ENCODE results near the gene KRT86. TPM values are rescaled to one million over a fixed set of nuclear protein-coding genes. Genes with fewer than 3 reads are reported as not detected.

The KRT86 gene
- total and polyA plus RNA-seq, 7 experiments from 2014 or later: 0.13 to 1.5 TPM; not detected in 5

DNA sequence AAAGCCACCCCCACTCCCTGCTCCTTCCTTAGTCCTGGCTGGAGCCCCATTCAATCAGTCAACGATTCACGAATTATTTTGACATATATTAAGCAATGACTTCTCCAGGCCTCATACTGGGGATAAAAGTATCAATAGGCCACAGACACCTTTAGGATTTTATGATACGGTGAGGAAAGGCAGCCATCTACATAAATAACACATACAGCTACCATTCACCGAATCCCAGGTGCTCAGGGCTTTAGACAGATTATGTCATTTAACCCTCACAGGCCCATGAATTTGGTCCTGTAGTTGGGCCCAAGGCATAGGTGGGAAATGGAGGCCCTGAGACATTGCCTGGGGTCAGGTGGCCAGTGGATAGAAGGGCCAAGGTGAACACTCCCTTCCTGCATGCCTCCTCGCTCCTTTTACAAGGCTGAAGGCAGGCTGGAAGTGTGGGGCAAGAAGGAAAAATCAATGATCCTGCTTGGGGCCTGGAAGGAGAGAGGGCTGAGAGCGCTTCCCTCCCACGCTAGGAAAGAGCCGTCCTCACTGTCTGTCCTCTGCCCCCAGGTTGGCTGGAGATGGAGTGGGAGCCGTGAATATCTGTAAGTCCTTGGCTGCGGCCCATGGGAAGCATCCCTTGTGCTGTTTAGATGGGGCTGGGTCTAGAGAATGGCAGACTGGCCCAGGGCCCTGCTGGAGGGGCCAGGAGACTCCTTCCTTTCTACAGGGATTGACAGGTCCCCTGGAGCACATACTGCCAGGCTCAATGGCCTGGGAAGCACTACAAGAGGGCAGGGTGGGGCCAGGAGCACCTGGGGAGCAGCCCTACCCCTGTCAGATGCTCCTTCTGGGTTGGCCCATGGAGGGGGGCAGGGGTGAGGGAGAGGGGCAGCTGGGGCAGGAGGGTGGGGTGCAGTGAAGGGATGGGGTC is 26.6 kb upstream of the KRT86 start:
- Mint-ChIP-seq H3K4me3 (peak overlapping the region in 1 of 10 donors; percentile 94), H3K27ac (peak overlapping the region in 2 of 9 donors; percentile 43 to 99), H3K4me1 (peaks cover 10 to 91% (median 25%) of the 10 kb centered on the region in 7 donors), H3K9me3 (no peaks in the 10 kb centered on the region), H3K36me3 (peaks cover 0 to 51% (median 0%) of the 10 kb centered on the region in 5 donors), H3K27me3 (peaks cover 0 to 29% (median 27%) of the 10 kb centered on the region in 5 donors)
- CTCF ChIA-PET: no interaction called here
- no peak for ATAC-seq
- Histone ChIP-seq H3K27me3 (ENCODE audit: control insufficient read depth in 2 of 2, insufficient read depth in 2 of 2, low read length in 2 of 2) (no peaks in the 10 kb centered on the region), H3K27ac (ENCODE audit: low read depth, low read length) (no peak overlapping the region), H3K36me3 (ENCODE audit: control insufficient read depth in 2 of 3, insufficient read depth in 3 of 3, low read length in 3 of 3) (no peaks in the 10 kb centered on the region), H3K4me3 (ENCODE audit: low read length) (no peak overlapping the region), H3K4me1 (ENCODE audit: control insufficient read depth in 2 of 2, insufficient read depth in 2 of 2, low read length in 2 of 2) (peaks cover 5 to 9% of the 10 kb centered on the region in 2 donors), H3K9me3 (ENCODE audit: control insufficient read depth in 2 of 3, low read length in 3 of 3) (no peaks in the 10 kb centered on the region)
- POLR2A ChIA-PET: no interaction called here
- intact Hi-C loops (cut with micrococcal nuclease): loop anchor here in 1 of 2 donors (10.0 kb wide), 1 partner anchor 223 kb away; no protein-coding TSS in a partner anchor
- DNase-seq: no peak

DNA sequence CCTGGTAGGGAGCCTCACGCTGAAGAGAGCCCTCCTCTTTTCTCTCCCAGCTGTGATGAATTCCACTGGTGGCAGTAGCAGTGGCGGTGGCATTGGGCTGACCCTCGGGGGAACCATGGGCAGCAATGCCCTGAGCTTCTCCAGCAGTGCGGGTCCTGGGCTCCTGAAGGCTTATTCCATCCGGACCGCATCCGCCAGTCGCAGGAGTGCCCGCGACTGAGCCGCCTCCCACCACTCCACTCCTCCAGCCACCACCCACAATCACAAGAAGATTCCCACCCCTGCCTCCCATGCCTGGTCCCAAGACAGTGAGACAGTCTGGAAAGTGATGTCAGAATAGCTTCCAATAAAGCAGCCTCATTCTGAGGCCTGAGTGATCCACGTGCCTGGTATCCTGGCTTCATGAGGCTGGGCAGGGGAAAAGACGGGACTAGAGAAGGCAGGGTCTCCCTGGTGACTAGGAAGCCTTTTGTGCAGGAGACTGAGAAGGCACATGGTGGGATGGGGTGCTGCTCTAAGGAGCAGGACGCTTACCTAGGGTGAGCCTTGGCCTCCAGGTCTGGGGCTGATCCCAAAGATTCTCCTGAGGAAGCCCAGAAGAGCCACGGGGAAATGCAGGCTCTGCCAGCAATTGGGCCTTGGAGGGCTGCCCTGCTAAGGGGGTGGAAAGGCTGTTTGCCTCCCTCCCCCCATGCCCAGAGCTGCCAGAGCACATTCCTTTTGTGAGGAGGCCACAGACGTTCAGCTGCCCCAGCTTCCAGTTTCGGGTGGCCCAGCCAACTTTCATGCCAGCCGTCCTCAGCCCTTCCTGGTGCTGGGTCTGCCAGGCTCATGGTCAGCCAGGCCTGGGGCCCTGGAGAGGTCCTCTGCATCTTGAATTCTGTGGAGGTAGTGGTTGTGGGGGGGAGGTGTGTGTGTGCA is 25.6 kb upstream of the KRT86 start:
- ChIA-PET POLR2A (no interaction called here), CTCF (no interaction called here)
- Mint-ChIP-seq H3K27me3 (peaks cover 0 to 33% (median 26%) of the 10 kb centered on the region in 5 donors), H3K4me3 (peak overlapping the region in 1 of 10 donors; percentile 52), H3K27ac (peak overlapping the region in 1 of 9 donors; percentile 76), H3K9me3 (no peaks in the 10 kb centered on the region), H3K36me3 (peaks cover 0 to 50% (median 0%) of the 10 kb centered on the region in 5 donors), H3K4me1 (peaks cover 7 to 87% (median 23%) of the 10 kb centered on the region in 7 donors)
- Histone ChIP-seq H3K9me3 (ENCODE audit: control insufficient read depth in 2 of 3, low read length in 3 of 3) (no peaks in the 10 kb centered on the region), H3K4me1 (ENCODE audit: control insufficient read depth in 2 of 2, insufficient read depth in 2 of 2, low read length in 2 of 2) (peaks cover under 1 to 8% of the 10 kb centered on the region in 2 donors), H3K27me3 (ENCODE audit: control insufficient read depth in 2 of 2, insufficient read depth in 2 of 2, low read length in 2 of 2) (no peaks in the 10 kb centered on the region), H3K4me3 (ENCODE audit: low read length) (no peak overlapping the region), H3K27ac (ENCODE audit: low read depth, low read length) (no peak overlapping the region), H3K36me3 (ENCODE audit: control insufficient read depth in 2 of 3, insufficient read depth in 3 of 3, low read length in 3 of 3) (no peaks in the 10 kb centered on the region)
- intact Hi-C loops (cut with micrococcal nuclease): loop anchor here in 1 of 2 donors (10.0 kb wide), 1 partner anchor 224 kb away; no protein-coding TSS in a partner anchor
- no peak for ATAC-seq
- DNase-seq: no peak

DNA sequence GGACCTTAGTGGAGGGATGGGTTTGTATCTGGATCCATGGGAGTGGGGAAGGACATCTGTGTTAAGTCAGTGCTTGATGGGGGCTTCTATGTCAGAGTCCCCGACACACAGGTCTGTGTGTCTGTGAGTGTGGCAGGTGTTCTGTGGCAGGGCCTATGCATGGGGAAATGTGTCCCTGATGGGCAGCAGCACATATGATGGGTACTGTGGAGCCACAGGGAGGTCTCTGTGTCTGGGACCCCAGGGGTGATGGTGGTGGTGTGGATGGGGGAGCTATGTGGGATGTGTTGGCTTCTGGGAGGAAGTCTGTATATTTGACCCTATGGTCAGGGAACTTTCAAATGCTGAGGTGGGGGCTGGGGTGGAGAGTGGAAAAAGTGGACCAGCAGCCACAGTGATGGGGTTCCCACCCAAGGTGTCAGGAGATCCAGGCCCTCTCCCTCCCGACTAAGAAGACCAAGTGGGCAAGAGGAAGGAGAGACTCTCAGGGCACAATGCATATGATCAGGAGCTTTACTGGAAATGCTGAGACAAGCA is 24.9 kb upstream of the KRT86 start:
- Mint-ChIP-seq H3K4me1 (peaks cover 0 to 85% (median 15%) of the 10 kb centered on the region in 7 donors), H3K4me3 (peak overlapping the region in 5 of 10 donors; percentile 2 to 52 (median 30))

DNA sequence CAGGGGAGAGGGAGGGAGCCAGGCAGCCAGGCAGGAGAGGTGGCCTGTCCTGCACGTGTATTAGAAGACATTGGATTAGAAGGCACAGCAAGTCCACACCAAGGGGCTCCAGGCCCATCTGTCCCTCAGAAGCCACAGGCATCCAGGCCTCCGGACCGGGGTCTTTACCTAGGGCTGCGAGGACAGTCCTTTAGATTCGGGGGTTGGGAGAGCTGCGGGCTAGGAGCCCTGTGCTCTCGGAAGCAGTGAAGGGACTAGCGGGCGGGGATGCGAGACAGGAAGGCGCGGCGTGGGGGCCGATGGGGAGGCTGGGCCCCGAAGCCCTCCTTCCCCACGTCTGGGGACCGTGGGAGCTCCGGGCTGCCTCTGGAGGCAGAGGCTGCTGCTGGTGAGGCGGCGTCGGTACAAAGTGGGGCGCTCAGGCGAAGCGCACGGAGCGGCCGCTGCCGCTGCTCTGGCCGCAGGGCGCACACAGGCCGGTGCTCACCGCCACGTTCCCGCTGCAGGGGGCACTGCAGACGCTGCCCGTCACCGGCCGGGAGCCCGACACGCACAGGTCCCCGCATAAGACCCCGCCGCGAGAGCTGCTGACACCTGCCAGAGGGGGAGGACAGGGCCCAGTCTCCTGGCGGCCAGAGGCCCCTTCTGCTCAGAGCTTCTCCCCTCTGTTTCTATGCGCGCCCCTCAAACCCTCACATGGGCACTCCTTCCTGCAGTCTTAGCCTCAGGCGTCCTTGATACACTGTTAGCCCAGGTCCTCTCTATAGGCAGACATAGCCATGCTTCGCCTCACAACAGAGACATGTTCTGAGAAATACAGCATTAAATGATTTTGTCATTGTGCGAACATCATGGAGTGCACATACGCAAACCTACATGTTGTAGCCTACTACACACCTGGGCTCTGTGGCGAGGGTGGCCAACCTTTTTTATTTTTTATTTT is 24.1 kb upstream of the KRT86 start:
- H3K27me3 Mint-ChIP-seq: peaks cover 2 to 41% (median 31%) of the 10 kb centered on the region in 5 donors
- H3K27ac Mint-ChIP-seq: peak overlapping the region in 1 of 9 donors; percentile 76
- Histone ChIP-seq H3K27ac (ENCODE audit: low read depth, low read length) (no peak overlapping the region), H3K4me1 (ENCODE audit: control insufficient read depth in 2 of 2, insufficient read depth in 2 of 2, low read length in 2 of 2) (no peaks in the 10 kb centered on the region), H3K36me3 (ENCODE audit: control insufficient read depth in 2 of 3, insufficient read depth in 3 of 3, low read length in 3 of 3) (no peaks in the 10 kb centered on the region), H3K27me3 (ENCODE audit: control insufficient read depth in 2 of 2, insufficient read depth in 2 of 2, low read length in 2 of 2) (no peaks in the 10 kb centered on the region), H3K9me3 (ENCODE audit: control insufficient read depth in 2 of 3, low read length in 3 of 3) (no peaks in the 10 kb centered on the region), H3K4me3 (ENCODE audit: low read length) (no peak overlapping the region)
- POLR2A ChIA-PET: no interaction called here
- intact Hi-C loops (cut with micrococcal nuclease): no loop called here
- H3K9me3 Mint-ChIP-seq: no peaks in the 10 kb centered on the region
- peaks cover 0 to 53% (median 0%) of the 10 kb centered on the region in 5 donors for H3K36me3 Mint-ChIP-seq
- CTCF ChIA-PET: no interaction called here
- H3K4me1 Mint-ChIP-seq: peaks cover 0 to 82% (median 14%) of the 10 kb centered on the region in 7 donors
- no peak for DNase-seq
- no peak for ATAC-seq
- peak overlapping the region in 3 of 10 donors; percentile 16 to 52 (median 30) for H3K4me3 Mint-ChIP-seq

More for the DNA sequence above, 24.9 kb upstream of the KRT86 start:
- Histone ChIP-seq H3K27ac (ENCODE audit: low read depth, low read length) (no peak overlapping the region), H3K27me3 (ENCODE audit: control insufficient read depth in 2 of 2, insufficient read depth in 2 of 2, low read length in 2 of 2) (no peaks in the 10 kb centered on the region), H3K9me3 (ENCODE audit: control insufficient read depth in 2 of 3, low read length in 3 of 3) (no peaks in the 10 kb centered on the region), H3K4me1 (ENCODE audit: control insufficient read depth in 2 of 2, insufficient read depth in 2 of 2, low read length in 2 of 2) (no peaks in the 10 kb centered on the region), H3K4me3 (ENCODE audit: low read length) (no peak overlapping the region), H3K36me3 (ENCODE audit: control insufficient read depth in 2 of 3, insufficient read depth in 3 of 3, low read length in 3 of 3) (no peaks in the 10 kb centered on the region)
- DNase-seq (no peak), ATAC-seq (no peak)
- H3K9me3 Mint-ChIP-seq: no peaks in the 10 kb centered on the region
- POLR2A ChIA-PET: no interaction called here
- H3K36me3 Mint-ChIP-seq: peaks cover 0 to 52% (median 0%) of the 10 kb centered on the region in 5 donors
- intact Hi-C loops (cut with micrococcal nuclease): loop anchor here in 1 of 2 donors (10.0 kb wide), 1 partner anchor 225 kb away; no protein-coding TSS in a partner anchor
- CTCF ChIA-PET: no interaction called here
- H3K27ac Mint-ChIP-seq: peak overlapping the region in 1 of 9 donors; percentile 76
- peaks cover 0 to 33% (median 26%) of the 10 kb centered on the region in 5 donors for H3K27me3 Mint-ChIP-seq

DNA sequence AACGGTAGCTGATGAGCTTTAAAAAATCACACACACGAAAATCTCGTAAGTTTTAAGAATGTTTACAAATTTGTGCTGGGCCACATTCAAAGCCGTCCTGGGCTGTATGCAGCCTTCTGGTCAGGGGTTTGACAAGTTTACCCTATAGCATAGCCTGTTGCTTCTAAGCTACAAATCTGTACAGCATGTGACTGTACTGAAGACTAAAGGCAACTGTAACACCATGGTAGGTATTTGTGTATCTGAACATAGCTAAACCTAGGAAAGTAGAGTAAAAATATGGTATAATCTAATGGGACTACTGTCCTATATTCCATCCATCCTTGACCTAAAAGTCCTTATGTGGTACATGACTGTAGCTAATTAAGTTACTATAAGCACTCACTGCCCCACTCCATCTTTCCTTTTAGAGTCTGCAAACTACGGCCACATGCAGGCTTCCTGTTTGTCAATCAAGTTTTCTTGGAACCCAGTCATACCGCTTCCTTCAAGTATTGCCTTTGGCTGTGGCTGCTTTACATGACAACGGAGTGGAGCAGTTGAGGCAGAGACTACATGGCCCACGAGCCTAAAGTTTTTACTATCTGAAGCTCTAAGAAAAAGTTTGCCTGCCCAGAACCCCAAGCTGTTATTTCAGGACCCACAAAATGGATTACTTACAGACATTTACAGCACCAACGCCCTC is 22.9 kb upstream of the KRT86 start:
- no peak overlapping the region for H3K27ac ChIP-seq (ENCODE audit: low read depth, low read length)
- H3K27me3 ChIP-seq (ENCODE audit: control insufficient read depth in 2 of 2, insufficient read depth in 2 of 2, low read length in 2 of 2): no peaks in the 10 kb centered on the region
- ChIA-PET CTCF (interaction anchor here (0.7 kb wide), 1 partner anchor 236 kb away, joined by 3 read pairs; no protein-coding TSS in a partner anchor), POLR2A (no interaction called here)
- peak overlapping the region in 2 of 9 donors; percentile 8 to 99 for H3K27ac Mint-ChIP-seq
- H3K9me3 Mint-ChIP-seq: no peaks in the 10 kb centered on the region
- H3K4me1 ChIP-seq (ENCODE audit: control insufficient read depth in 2 of 2, insufficient read depth in 2 of 2, low read length in 2 of 2): no peaks in the 10 kb centered on the region
- no peaks in the 10 kb centered on the region for H3K9me3 ChIP-seq (ENCODE audit: control insufficient read depth in 2 of 3, low read length in 3 of 3)
- no peak for ATAC-seq
- H3K4me3 Mint-ChIP-seq: peak overlapping the region in 1 of 10 donors; percentile 85
- peaks cover 0 to 50% (median 0%) of the 10 kb centered on the region in 5 donors for H3K36me3 Mint-ChIP-seq
- H3K4me1 Mint-ChIP-seq: peaks cover 0 to 74% (median 14%) of the 10 kb centered on the region in 7 donors
- intact Hi-C loops (cut with micrococcal nuclease): no loop called here
- DNase-seq: no peak
- H3K36me3 ChIP-seq (ENCODE audit: control insufficient read depth in 2 of 3, insufficient read depth in 3 of 3, low read length in 3 of 3): no peaks in the 10 kb centered on the region
- H3K27me3 Mint-ChIP-seq: peaks cover 14 to 53% (median 43%) of the 10 kb centered on the region in 5 donors
- H3K4me3 ChIP-seq (ENCODE audit: low read length): no peak overlapping the region
